Adrenal gland (tissue), 5 donors: ENCODE measurements around the gene NBEAL2.

Experiments
- CTCF ChIP-seq, 6 experiments: fragments of 450-650 bp in 4 of 6; fragments of 200-600 bp in 2 of 6; sonication (generic) in 1 of 6; IDR thresholded peaks; 1 replicate in 5 of 6; 2 replicates in 1 of 6; pipeline versions ENCODE4 v1.5.1 to v1.8.0; 2016 to 2021; ENCODE audit warnings: antibody characterized with exemption in 6 of 6, mild to moderate bottlenecking in 2 of 6, moderate library complexity in 1 of 6
- POLR2A ChIP-seq, 2 donors: fragments of 450-650 bp; IDR thresholded peaks; one replicate each; pipeline ENCODE4 v1.6.1; 2017; ENCODE audit warnings: antibody characterized with exemption in 2 of 2, mild to moderate bottlenecking in 2 of 2, moderate library complexity in 1 of 2
- donor health status: DM: no; HTN: no; CAD: no.

DNA sequence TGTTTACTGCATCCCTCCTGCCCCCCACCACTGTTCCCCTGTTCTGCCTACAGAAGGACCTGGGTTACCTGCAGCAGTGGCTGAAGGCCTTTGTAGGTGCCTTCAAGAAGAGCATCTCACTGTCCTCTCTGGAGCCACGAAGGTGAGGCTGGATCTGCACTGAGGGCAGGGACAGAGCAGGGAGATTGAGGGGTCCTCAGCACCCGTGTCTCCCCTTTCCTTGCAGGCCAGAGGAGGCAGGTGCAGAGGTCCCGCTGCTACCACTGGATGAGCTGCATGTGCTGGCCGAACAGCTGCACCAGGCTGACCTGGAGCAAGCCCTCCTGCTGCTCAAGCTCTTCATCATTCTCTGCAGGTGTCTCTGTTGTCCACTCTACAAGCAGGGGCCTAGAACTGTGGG is 9.2 kb downstream of the NBEAL2 start:
- TF ChIP-seq CTCF (IDR thresholded peaks at IDR 0.05) (no peak), POLR2A (IDR thresholded peaks at IDR 0.05) (no peak)
